H1 (cell line): ENCODE data around the gene GABRP. TPM values are rescaled to one million over a fixed set of nuclear protein-coding genes. Genes with fewer than 3 reads are reported as not detected.

Source experiments
- CTCF ChIA-PET: fragments of 300-600 bp; sonication (Branson Sonifier 250); formaldehyde crosslinking; loops from one replicate; lab custom pipeline; 2021; ENCODE audit not compliant: partially characterized antibody; lab: Charles Lee
- POLR2A ChIA-PET: fragments of 300-600 bp; sonication (Branson Sonifier 250); formaldehyde crosslinking; loops from one replicate; lab custom pipeline; 2021; ENCODE audit warnings: inconsistent platforms; ENCODE audit not compliant: partially characterized antibody; lab: Charles Lee
- DNase-seq, 2 experiments: peaks; one replicate each; pipeline versions ENCODE4 v3.0.0 to v3.0.0-alpha.2; 2010 to 2022; ENCODE audit warnings: low spot score in 2 of 2, low read depth in 1 of 2, mixed read lengths in 1 of 2
- FAIRE-seq: peaks from 2 replicates; lab custom pipeline; 2011; peaks lifted over from hg19 to GRCh38; lab: Jason Lieb, UNC
- H2AFZ ChIP-seq: 2 replicates; pipeline ENCODE4 v1.8.1; 2012; ENCODE audit warnings: low read length, inconsistent platforms
- H2AK5ac ChIP-seq: 2 replicates; pipeline ENCODE4 v1.6.1; 2013; ENCODE audit warnings: low read depth, low read length
- H2BK120ac ChIP-seq: replicated peaks from 2 replicates; pipeline ENCODE3; 2013; ENCODE audit warnings: low read depth, low read length, inconsistent platforms
- H2BK12ac ChIP-seq: 2 replicates; pipeline ENCODE4 v1.6.1; 2013; ENCODE audit warnings: low read depth, low read length
- H2BK15ac ChIP-seq: 2 replicates; pipeline ENCODE4 v1.6.1; 2013; ENCODE audit warnings: low read length
- H2BK20ac ChIP-seq: 2 replicates; pipeline ENCODE4 v1.6.1; 2013; ENCODE audit warnings: low read length
- H2BK5ac ChIP-seq: 2 replicates; pipeline ENCODE4 v1.6.1; 2013; ENCODE audit warnings: low read depth, low read length
- H3K14ac ChIP-seq: 2 replicates; pipeline ENCODE4 v1.6.1; 2013; ENCODE audit warnings: inconsistent platforms; ENCODE audit not compliant: insufficient read length
- H3K18ac ChIP-seq: 2 replicates; pipeline ENCODE4 v1.6.1; 2013; ENCODE audit warnings: low read length; ENCODE audit errors: extremely low read depth
- H3K23ac ChIP-seq: 2 replicates; pipeline ENCODE4 v1.6.1; 2013; ENCODE audit warnings: inconsistent platforms; ENCODE audit not compliant: insufficient read length
- H3K23me2 ChIP-seq: 2 replicates; pipeline ENCODE4 v1.6.1; 2013; ENCODE audit warnings: low read depth, low read length
- H3K27ac ChIP-seq: 2 replicates; pipeline ENCODE4 v1.6.1; 2011; ENCODE audit warnings: low read depth, low read length, inconsistent platforms
- H3K27me3 ChIP-seq, 4 experiments: replicated peaks in 1 of 4; 1 replicate in 1 of 4; 2 replicates in 3 of 4; pipeline versions ENCODE4 v1.6.1 to v1.8.1; 2011 to 2013; ENCODE audit warnings: low read length in 3 of 4, mild to moderate bottlenecking in 3 of 4, inconsistent platforms in 2 of 4, mixed read lengths in 2 of 4, moderate library complexity in 1 of 4; ENCODE audit not compliant: control insufficient read depth in 3 of 4, insufficient read depth in 3 of 4; ENCODE audit errors: extremely low read depth in 1 of 4
- H3K36me3 ChIP-seq, 4 experiments: 2 replicates each; pipeline versions ENCODE4 v1.6.1 to v1.8.1; 2011 to 2013; ENCODE audit warnings: mild to moderate bottlenecking in 4 of 4, low read length in 3 of 4, moderate library complexity in 2 of 4, control low read depth in 1 of 4, inconsistent platforms in 1 of 4; ENCODE audit not compliant: insufficient read depth in 4 of 4, control insufficient read depth in 2 of 4
- H3K4ac ChIP-seq: replicated peaks from 2 replicates; pipeline ENCODE3; 2013; ENCODE audit warnings: low read length, low read depth, mixed read lengths, inconsistent platforms; ENCODE audit not compliant: insufficient read length
- H3K4me1 ChIP-seq, 4 experiments: replicated peaks in 1 of 4; 1 replicate in 1 of 4; 2 replicates in 3 of 4; pipeline versions ENCODE4 v1.6.1 to v1.8.1; 2011 to 2013; ENCODE audit warnings: low read length in 3 of 4, inconsistent platforms in 2 of 4, mixed read lengths in 1 of 4; ENCODE audit not compliant: insufficient read depth in 4 of 4, control insufficient read depth in 3 of 4
- H3K4me2 ChIP-seq, 2 experiments: 2 replicates each; pipeline versions ENCODE4 v1.6.1 to v1.8.1; 2011 to 2013; ENCODE audit warnings: low read depth in 2 of 2, low read length in 2 of 2, control low read depth in 1 of 2, inconsistent platforms in 1 of 2, mild to moderate bottlenecking in 1 of 2; ENCODE audit not compliant: insufficient read depth in 1 of 2
- H3K4me3 ChIP-seq, 4 experiments: fragments of 200-600, 300-600 bp in 1 of 4; sonication (generic), shearing (Covaris generic), sonication (Bioruptor Twin) in 1 of 4; 2 replicates each; pipeline versions ENCODE4 v1.5.1 to v1.8.1; 2011 to 2016; ENCODE audit warnings: low read length in 4 of 4, low read depth in 3 of 4, control low read depth in 2 of 4, inconsistent platforms in 2 of 4, mild to moderate bottlenecking in 2 of 4, mixed read lengths in 1 of 4, moderate library complexity in 1 of 4; ENCODE audit not compliant: insufficient read depth in 2 of 4; ENCODE audit errors: extremely low read depth in 1 of 4
- H3K56ac ChIP-seq: replicated peaks from 2 replicates; pipeline ENCODE3; 2013; ENCODE audit warnings: low read depth, mild to moderate bottlenecking, mixed read lengths, low read length, inconsistent platforms; ENCODE audit not compliant: insufficient read length
- H3K79me1 ChIP-seq: 2 replicates; pipeline ENCODE4 v1.6.1; 2013; ENCODE audit warnings: low read depth, low read length, control low read depth
- H3K79me2 ChIP-seq, 2 experiments: 2 replicates each; pipeline versions ENCODE4 v1.6.1 to v1.8.1; 2012 to 2013; ENCODE audit warnings: low read length in 2 of 2, mild to moderate bottlenecking in 2 of 2, inconsistent platforms in 1 of 2; ENCODE audit not compliant: insufficient read depth in 2 of 2, control insufficient read depth in 1 of 2
- H3K9ac ChIP-seq, 4 experiments: replicated peaks in 1 of 4; 1 replicate in 1 of 4; 2 replicates in 3 of 4; pipeline versions ENCODE4 v1.6.1 to v1.8.1; 2011 to 2013; ENCODE audit warnings: low read depth in 3 of 4, low read length in 3 of 4, control low read depth in 2 of 4, mild to moderate bottlenecking in 2 of 4, moderate library complexity in 2 of 4, inconsistent platforms in 1 of 4; ENCODE audit errors: extremely low read depth in 1 of 4
- H3K9me3 ChIP-seq, 2 experiments: 2 replicates each; pipeline versions ENCODE4 v1.6.1 to v1.8.1; 2012 to 2013; ENCODE audit warnings: mild to moderate bottlenecking in 2 of 2, moderate library complexity in 2 of 2, control low read depth in 1 of 2, inconsistent platforms in 1 of 2, low read depth in 1 of 2, low read length in 1 of 2, mixed read lengths in 1 of 2; ENCODE audit not compliant: insufficient read depth in 2 of 2
- H4K20me1 ChIP-seq, 2 experiments: replicated peaks in 1 of 2; 2 replicates each; pipeline versions ENCODE3 to v1.8.1; 2011 to 2013; ENCODE audit warnings: inconsistent platforms in 2 of 2, low read length in 2 of 2, mild to moderate bottlenecking in 1 of 2; ENCODE audit not compliant: insufficient read depth in 2 of 2, control insufficient read depth in 1 of 2
- H4K5ac ChIP-seq: 2 replicates; pipeline ENCODE4 v1.6.1; 2013; ENCODE audit warnings: low read length, low read depth, mixed read lengths, inconsistent platforms; ENCODE audit not compliant: insufficient read length
- H4K8ac ChIP-seq: 2 replicates; pipeline ENCODE4 v1.8.0; 2013; ENCODE audit warnings: mild to moderate bottlenecking, moderate library complexity, low read length, inconsistent platforms; ENCODE audit not compliant: insufficient read depth; ENCODE audit errors: extremely low read depth
- H4K91ac ChIP-seq: replicated peaks from 2 replicates; pipeline ENCODE3; 2013; ENCODE audit warnings: low read length, mixed read lengths, inconsistent platforms; ENCODE audit not compliant: insufficient read length
- TBP ChIP-seq: IDR thresholded peaks from 2 replicates; pipeline ENCODE4 v1.6.1; 2011; ENCODE audit warnings: low read depth, low read length, improper control_type of control experiment
- polyA plus RNA-seq, 7 experiments: library from polyadenylated mRNA; depleted of rRNA in 3 of 7; stranded (reverse) in 5 of 7; unstranded in 2 of 7; fragments of >200 nt in 5 of 7; fragments of 200-250 nt in 2 of 7; gene quantifications; 1 replicate in 5 of 7; 2 replicates in 1 of 7; 4 replicates in 1 of 7; pipeline versions ENCODE4 v1.2.1 to v1.2.3, GENCODE V29; 2011 to 2013; ENCODE audit warnings: missing spikeins in 2 of 7, mixed read lengths in 2 of 7
- total RNA-seq: library from RNA; stranded (reverse); fragmentation: NEBNext Ultra II Directional; extraction: Animal tissue kit (Norgen Biotek cat#: 25700); gene quantifications from 2 replicates; pipeline ENCODE4 v1.2.1, GENCODE V29; 2021
- TF ChIP-seq, protein P1 (sequence below): IDR thresholded peaks from 2 replicates; pipeline ENCODE4 v1.6.1; 2012; ENCODE audit warnings: low read length, inconsistent platforms

The GABRP gene
- total and polyA plus RNA-seq, 2 of the 8 experiments (the other 6 are each of a cell fraction or from before 2014, with no cell fraction given) = 3.7 to 4.0 TPM

DNA sequence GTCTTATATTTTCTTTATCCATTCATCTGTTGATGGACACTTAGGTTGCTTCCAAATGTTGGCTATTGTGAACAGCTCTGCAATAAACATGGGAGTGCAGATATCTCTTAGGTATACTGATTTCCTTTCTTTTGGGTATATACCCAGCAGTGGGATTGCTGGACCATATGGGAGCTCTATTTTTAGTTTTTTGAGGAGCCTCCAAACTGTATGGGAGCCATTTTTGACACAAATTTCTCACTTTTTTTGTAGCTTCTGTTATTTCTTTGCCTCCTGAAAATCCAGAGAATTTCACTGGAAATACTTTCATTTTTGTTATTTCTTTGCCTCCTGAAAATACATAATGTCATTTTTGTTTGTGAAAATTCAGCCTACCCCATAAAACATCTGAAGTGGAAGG, 63.3 kb downstream of the GABRP start:
- H3K4me3 ChIP-seq = no peak overlapping the region
- no peaks in the 10 kb centered on the region for H3K27me3 ChIP-seq
- H3K56ac ChIP-seq = no peak overlapping the region
- H3K4me1 ChIP-seq = no peaks in the 10 kb centered on the region
- FAIRE-seq = no peak
- TF ChIP-seq, protein P1, sequence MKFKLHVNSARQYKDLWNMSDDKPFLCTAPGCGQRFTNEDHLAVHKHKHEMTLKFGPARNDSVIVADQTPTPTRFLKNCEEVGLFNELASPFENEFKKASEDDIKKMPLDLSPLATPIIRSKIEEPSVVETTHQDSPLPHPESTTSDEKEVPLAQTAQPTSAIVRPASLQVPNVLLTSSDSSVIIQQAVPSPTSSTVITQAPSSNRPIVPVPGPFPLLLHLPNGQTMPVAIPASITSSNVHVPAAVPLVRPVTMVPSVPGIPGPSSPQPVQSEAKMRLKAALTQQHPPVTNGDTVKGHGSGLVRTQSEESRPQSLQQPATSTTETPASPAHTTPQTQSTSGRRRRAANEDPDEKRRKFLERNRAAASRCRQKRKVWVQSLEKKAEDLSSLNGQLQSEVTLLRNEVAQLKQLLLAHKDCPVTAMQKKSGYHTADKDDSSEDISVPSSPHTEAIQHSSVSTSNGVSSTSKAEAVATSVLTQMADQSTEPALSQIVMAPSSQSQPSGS = no peak
- no peak for TF ChIP-seq TBP
- TF ChIP-seq, all 59 proteins: peak for 0
- H3K23me2 ChIP-seq = no peaks in the 10 kb centered on the region; the same call in 1 of the 2 replicates
- no peaks in the 10 kb centered on the region for H4K20me1 ChIP-seq
- no peaks in the 10 kb centered on the region for H3K36me3 ChIP-seq
- ChIA-PET CTCF (no interaction called here), POLR2A (no interaction called here)
- H3K9ac ChIP-seq = no peak overlapping the region
- H4K8ac ChIP-seq = no peak overlapping the region
- no peak overlapping the region for H2BK120ac ChIP-seq
- H2BK15ac ChIP-seq = no peak overlapping the region
- H3K23ac ChIP-seq = no peak overlapping the region
- no peak overlapping the region for H2AK5ac ChIP-seq
- no peak overlapping the region for H4K91ac ChIP-seq
- H3K4me2 ChIP-seq = no peak overlapping the region
- no peaks in the 10 kb centered on the region for H3K79me1 ChIP-seq
- H2BK20ac ChIP-seq = no peak overlapping the region
- H3K9me3 ChIP-seq = no peaks in the 10 kb centered on the region
- H2BK5ac ChIP-seq = no peak overlapping the region
- H3K27ac ChIP-seq = no peak overlapping the region
- H3K4ac ChIP-seq = no peak overlapping the region
- H3K14ac ChIP-seq = no peak overlapping the region
- no peak for DNase-seq
- H3K79me2 ChIP-seq = no peaks in the 10 kb centered on the region
- H4K5ac ChIP-seq = no peak overlapping the region
- H3K18ac ChIP-seq = no peak overlapping the region
- no peak overlapping the region for H2AFZ ChIP-seq
- H2BK12ac ChIP-seq = no peak overlapping the region
